GM18498 (cell line): Measurements from ENCODE around the gene MMP23B.
A peak's percentile ranks its signal among the peaks of the same experiment; 100 is the strongest.

ENCODE experiments used
- ATAC-seq: cut with Tn5 transposase; IDR thresholded peaks from one replicate; pipeline ENCODE4 v1.9.1; 2021; ENCODE audit warnings: mild to moderate bottlenecking, moderate library complexity; ENCODE audit not compliant: unreplicated experiment

Gene MMP23B

DNA sequence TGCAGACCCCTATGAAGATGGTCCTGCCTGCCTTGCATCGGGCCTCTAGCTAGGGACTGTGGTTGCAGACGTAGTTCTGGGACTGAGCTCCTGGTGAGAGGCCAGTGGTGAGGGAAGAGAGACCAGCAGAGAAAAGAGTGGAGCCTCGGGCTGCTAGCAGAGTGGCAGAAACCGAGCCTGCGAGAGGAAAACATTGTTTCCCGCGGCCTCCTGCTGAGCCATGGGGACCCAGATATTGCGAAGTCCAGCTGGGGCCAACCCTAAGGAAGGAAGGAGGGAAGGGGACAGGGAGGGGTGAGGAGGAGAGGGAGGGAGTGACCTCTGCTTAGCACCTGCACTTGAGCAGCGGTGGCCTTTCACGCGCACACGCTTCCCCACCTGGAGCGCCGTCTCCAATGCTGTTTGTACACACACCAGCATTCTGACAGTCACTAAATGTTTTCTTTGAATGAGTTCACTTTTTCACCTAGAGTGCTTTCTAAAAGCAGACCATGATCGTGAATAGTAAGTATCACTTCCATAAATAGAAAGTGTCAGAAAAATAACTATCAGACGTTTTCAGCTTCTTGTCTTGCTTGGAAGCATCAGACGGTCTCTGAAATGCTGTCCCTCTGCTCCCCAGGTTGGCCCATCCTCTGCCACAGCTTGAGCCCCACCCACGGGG is 29.5 kb upstream of the MMP23B start:
- no peak for ATAC-seq

DNA sequence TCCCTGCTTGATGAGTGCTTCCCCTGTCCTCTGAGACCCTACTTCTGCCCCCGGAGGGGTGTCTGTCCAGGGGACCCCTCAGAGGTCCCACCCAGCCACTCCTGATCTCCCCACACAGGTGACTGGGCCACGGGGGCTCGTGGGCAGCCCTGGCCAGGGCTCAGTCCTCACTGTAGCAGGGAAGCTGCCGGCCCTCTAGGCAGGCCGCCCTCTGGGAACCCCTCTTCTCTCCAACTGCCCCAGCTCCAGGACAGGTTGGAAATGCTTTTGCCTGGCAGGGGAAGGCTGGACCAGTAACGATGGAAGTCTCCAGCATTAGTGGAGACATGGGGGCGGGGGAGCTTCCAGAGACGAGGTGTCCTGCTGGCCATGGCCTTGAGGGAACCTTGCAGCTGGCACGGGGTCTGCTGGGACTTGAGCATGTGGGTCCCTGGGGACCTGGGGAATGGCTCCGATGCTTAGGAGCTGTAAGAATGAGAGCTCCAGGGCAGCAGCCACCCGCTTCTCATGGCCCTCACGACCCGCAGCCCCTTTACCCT is 28.9 kb upstream of the MMP23B start:
- no peak for ATAC-seq

DNA sequence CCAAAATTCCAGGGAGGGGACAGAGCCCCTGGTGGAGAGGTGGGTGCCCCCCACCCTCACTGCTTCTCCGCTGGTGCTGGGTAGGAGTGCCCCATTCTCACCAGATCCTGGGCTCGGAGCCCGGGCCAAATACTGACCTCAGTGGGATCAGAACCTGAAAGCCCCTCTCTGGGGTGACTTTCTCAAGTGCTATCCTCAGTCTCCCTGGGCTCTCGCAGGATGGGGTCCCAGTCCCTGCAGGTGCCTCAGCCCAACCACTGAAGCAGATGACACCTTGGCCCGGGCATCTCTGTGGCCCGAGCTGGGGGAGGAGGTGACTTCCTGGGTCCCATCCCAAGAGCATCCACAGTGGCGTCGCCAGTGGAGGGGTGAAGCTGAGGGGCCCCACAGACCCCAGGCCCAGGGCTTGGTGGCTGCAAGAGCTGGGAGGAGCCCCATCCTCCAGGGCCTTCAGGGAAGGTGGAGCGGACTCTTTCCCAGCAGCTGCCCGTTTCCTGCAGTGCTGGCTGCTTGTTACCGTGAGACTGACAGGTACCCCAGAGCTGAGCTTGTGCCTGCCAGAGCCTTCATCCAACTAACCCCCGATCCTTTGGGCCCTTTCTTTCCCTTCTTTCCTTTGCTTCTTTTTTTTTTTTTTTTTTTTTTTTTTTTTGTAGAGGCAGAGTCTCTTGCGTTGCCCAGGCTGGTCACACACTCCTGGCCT is 28.2 kb upstream of the MMP23B start:
- ATAC-seq: no peak

DNA sequence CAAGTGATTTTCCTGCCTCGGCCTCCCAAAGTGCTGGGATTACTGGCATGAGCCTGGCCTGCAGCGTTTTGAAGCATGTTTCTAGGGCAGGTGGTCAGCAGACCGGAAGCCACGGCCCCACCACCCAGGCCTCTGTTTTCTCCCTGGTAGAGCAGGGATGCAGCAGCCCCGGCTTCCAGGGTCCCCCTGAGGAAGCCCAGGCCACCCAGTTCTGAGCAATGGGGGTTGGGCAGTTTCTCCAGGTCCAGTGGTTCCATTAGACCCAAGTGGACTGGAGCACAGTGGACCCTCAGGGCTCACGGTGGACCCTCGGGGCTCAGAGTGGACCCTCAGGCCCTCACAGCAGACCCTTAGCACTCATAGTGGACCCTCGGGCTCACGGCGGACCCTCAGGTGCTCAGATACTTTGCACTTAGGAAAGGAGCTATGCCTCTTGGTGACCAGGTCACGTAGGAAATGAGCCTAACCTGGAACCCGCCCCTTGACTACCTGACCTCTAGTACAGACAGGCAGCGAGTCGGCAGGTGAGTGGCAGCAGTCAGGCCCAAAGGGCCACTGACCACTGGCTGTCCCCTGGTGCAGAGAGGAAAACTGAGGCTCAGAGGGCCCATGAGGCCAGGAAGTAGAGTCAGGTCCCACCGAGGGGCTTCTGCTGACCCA is 27.5 kb upstream of the MMP23B start:
- ATAC-seq: no peak

DNA sequence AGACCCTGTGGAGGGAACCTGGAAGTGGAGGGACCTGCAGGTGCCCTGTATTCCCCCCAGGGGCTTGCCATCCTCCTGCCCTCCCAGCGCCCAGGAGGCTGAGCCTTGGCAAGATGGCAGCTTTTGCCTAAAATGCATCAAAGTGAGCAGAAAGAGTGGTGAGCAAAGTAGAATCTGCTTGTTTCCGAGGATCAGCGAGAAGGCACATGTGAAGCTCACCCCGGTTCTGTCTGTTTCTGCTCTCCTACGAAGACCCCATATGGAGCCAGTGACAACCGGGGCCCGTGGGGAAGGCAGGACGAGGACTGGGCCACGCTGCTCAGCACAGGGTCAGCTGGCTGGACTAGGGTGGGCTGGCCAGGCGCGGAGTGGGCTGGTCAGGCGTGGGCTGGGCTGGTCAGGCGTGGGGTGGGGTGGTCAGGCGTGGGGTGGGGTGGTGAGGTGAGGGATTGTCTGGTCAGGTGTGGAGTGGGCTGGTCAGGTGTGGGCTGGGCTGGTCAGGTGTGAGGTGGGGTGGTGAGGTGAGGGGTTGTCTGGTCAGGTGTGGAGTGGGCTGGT is 26.9 kb upstream of the MMP23B start:
- no peak for ATAC-seq

DNA sequence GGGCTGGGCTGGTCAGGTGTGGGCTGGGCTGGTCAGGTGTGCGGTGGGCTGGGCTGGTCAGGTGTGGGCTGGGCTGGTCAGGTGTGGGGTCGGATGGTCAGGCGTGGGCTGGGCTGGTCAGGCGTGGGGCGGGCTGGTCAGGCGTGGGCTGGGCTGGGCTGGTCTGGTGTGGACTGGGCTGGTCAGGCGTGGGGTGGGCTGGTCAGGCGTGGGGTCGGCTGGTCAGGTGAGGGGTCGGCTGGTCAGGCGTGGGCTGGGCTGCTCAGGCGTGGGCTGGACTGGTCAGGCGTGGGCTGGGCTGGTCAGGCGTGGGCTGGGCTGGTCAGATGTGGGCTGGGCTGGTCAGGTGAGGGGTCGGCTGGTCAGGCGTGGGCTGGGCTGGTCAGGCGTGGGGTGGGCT is 26.2 kb upstream of the MMP23B start:
- ATAC-seq: no peak

DNA sequence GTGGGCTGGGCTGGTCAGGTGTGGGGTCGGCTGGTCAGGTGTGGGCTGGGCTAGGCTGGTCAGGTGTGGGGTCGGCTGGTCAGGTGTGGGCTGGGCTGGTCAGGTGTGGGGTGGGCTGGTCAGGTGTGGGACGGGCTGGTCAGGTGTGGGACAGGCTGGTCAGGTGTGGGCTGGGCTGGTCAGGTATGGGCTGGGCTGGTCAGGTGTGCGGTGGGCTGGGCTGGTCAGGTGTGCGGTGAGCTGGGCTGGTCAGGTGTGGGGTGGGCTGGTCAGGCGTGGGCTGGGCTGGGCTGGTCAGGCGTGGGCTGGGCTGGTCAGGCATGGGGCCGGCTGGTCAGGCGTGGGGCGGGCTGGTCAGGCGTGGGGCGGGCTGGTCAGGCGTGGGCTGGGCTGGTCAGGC is 25.7 kb upstream of the MMP23B start:
- no peak for ATAC-seq

DNA sequence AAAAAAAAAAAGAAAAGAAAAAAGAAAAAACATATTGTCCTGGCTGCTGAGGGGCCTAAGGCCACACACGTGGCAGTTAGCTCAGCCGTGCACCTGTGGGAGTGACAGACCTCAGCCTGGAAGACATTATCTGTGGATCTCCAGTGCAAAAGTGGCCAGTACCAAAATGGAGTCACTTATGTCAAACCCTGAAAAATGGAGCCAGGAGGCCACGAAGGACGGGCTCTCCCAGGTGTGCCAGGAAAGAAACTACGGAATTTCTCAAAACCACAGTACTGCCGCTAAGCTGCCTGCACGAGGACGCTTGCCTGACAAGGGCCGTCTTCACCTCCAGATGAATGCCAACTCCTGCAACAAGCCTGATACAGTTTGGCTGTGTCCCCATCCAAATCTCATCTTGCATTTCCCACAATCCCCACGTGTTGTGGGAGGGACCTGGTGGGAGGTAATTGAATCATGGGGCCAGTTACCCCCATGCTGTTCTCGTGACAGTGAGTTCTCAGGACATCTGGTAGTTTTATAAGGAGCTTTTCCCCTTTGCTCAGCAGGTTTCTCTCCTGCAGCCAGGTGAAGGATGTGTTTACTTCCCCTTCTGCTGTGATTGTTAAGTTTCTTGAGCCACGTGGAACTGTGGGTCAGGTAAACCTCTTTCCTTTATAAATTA is 22.0 kb upstream of the MMP23B start:
- no peak for ATAC-seq

DNA sequence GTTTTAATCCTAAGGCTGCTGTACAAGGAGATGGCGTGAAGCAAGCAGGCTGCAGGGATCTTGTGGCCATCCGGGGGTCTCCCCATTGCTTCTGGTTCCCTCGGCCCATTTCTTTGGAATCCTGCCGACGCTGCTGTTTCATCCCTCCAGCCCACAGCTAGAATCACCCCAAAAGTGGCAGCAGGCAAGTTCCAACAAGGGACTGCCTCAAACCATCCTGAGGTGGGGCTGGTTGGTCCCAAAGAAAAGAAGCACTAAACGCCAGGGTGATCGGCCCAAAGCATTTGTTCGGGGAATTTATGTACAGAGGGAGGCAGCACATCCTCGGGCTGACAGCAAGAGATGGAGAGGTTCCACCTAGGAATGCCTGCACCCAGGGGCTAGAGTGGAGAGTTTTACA is 21.2 kb upstream of the MMP23B start:
- no peak for ATAC-seq

DNA sequence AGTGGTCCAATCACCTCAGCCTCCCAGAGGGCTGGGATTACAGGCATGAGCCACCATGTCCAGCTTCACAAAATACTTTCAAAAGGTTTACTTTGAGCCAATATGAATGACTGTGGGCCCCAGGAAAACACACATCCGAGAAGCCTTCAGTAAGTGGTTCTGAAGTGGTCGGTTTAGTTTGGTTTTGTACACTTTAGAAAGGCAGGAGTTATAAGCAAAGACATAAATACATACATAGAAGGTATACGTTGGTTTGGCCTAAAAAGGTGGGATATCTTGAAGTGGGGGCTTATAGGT is 19.9 kb upstream of the MMP23B start:
- no peak for ATAC-seq

DNA sequence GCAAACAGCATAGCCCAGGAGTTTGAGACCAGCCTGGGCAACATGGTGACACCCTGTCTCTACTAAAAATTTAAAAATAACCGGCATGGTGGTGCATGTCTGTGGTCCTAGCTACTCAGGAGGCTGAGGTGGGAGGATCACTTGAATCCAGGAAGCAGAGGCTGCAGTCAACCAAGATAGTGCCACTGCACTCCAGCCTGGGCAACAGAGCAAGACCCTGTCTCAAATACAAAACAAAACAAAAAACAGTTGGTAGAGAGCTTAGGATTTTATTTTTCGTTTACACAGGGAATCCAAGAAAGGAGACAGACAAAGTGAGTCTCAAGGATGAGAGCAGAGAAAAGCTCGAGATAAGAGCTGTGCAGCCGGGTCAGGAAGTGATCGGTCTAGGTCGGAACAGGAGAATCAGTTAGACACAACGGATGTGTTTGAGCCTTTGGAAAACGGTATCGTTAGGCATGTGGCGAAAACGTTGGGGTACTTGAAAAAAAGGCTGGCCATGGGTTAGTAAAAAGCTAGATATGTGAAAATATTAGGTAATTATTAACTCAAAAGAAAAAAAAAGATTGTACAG is 18.4 kb upstream of the MMP23B start:
- no peak for ATAC-seq

DNA sequence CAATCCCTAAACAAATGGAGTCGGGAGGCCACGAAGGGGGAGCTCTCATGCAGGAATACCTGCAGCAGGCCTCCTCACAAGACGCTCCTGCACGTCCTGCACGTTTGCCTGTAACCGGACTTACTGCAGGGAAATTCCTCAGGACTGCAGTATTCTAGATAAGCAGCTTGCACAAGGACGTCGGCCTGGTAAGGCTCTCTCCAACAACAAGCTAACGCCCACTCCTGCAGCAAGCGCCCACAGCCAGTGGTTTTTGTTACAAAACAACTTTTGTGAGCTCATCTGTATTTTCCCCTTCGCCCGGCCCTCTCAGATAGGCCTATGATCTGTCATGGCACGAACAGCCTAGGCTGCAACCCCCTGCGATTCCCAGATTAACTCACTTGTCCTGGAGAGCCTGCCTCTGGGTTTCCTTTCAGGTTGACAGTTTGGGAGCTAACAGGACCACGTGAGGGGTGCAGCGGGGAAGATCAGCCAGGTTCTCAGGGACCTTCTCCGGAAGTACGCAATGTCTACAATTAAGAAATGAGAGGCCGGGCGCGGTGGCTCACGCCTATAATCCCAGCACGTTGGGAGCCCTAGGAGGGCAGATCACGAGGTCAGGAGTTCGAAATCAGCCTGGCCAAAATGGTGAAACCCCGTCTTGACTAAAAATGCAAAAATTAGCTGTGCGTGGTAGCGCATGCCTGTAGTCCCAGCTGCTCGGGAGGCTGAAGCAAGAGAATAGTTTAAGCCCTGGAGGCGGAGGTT is 17.6 kb upstream of the MMP23B start:
- no peak for ATAC-seq

DNA sequence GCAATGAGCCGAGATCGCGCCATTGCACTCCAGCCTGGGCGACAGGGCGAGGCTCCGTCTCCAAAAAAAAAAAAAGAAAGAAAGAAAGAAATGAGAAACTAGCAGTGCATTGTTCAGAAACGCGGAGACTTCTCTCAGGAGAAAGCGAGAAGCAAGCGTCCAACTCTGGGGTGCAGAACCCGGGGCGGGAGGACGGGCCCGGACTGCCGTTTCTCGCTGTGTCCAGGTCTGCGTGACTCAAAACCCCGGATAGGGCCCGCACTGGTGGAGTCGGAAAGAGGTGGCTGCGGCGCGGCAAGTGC is 17.1 kb upstream of the MMP23B start:
- no peak for ATAC-seq

DNA sequence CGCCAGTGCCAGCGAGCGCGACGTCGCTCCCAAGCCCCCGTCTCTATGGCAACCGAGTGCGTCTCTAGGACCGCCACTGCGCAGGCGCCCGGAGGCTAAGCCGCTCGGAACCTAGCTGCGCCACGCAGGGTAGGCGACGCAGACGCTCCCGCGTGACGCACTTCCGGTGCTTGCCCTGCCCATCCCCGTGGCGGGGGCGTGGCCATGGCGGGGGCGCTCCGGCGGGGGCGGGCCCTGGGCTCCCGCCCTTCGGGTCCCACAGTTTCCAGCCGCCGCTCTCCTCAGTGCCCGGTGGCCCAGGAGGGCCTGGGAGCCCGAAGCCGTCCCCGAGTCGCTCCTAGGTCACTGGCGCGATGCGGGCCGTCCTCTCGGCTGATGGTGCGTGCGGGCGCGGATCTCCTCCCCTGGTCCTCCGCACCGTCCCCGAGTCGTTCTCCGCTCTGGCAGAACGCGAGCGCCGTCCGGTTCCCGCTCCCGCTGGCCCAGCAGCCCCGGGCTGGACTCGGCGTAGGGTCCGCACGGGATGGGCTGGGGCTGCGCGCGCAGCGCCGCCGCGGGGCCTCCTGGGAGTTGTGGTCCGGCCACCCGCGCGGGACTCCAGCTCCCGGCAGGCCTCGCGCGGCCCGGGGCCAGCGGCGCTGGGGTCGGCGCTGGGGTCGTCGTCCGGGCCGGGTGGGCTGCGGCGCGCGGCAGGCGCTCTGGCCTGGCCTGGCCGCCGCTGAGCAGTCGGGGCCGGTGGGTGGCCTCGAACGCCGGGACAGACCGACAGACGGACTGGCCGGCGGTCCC is 16.5 kb upstream of the MMP23B start, which contains the start of gene MIB2:
Gene MIB2 (plus strand): TSS at position 245 of the 789 bp plus-strand sequence. CDS start 7,953 bp downstream, outside the sequence.
- ATAC-seq: peak; percentile 82

DNA sequence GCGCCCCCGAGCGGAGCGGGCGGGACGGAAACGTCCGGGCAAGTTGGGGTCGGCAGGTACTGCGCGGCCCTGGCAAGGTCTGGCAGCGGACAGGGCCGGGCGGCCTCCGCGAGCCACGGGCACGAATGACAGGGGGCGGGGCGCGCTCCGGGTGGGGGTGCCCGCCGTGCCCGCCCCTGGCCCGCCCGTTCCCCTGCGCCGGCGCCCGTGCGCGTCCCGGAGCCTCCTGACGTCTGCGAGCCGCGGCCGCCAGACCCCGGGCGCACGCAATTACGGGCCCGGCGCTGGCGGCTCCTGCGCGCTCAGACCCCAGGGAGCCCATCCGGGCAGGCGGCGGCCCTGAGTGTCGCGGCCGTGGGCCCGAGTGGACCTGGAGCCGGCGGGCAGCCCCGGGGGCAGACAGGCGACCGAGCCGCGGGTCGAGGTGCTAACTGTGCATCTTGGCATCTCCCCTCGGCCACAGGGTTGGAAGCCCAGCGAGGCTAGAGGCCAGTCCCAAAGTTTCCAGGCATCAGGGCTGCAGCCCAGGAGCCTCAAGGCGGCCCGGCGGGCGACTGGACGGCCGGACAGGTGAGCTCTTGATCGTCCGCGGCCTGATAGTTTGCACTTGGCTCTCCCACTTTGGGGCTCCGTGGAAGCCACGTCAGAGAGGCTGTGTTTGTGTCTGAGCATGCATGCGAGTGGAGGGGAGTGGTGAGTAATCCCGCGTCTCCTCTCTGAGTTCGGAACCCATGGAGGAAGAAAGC is 15.8 kb upstream of the MMP23B start:
- ATAC-seq: peak; percentile 18

DNA sequence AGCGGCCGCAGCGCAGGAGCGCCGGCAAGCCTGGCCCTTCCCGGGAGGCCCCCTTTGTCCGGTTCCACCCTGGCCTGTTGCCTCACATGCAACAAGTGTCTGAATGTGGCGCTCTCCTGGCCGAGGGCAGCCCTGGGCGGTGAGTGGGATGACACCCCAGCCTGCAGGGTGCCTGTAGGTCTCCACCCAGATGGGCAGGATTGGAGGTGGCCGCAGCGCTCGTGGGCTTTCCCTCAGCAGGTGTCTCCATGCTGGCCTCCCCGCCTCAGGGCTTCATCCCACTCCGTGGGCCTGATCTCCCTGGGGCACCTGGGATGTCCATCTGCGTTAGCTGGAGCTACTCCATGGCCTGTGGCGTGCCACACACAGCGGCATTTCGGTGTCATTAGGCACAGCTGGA is 15.1 kb upstream of the MMP23B start:
- ATAC-seq: no peak

DNA sequence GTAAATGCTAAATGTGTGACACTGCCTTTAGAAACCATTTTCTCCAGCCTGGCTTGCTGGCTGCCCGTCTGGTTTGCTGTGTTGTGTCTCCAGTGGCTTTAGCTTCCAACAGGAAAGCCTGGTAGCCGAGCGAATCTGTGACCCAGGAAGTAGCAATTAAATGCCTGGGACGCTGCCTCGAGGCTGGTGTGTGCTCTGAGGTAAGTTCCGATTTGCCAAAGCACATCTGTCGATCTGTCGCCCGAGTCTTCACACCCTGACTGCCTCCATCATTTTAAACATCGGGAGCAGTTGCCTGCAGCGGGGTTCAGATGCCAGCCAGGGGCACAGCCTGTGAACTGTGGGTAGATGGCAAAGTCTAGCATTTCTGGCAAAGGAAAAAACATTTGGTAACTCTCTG is 14.5 kb upstream of the MMP23B start:
- no peak for ATAC-seq

DNA sequence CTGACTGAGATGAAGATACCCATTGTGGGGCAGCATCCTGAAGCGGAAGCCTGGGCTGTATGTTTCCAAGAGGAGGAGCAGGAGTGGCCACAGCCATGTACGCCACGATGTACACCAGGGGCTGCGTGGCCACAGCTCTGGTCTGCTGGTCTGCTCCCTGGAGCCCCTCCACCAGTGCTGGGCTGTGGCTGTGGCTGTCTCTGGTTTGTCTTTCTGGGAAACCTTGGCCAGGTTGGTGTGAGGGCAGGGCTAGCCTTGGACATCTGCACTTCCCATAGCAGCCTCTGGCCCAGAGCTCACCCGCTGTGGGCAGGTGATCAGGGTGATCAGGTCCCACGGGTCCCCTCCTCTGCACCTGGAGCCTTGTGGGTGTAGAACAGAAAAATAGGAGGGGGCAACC is 14.0 kb upstream of the MMP23B start:
- ATAC-seq: no peak
